C1 segment of cervical spinal cord (tissue), 14 donors: ENCODE data around the gene KRTAP5-4.
"Not testable (repeated sequence)": the region's sequence is repeated elsewhere in the genome, so short reads cannot be mapped to it uniquely, and the experiment has no call there.

Source experiments
- DNase-seq, 14 donors: peaks; one replicate each; lab custom pipeline; 2025; lab: John Stamatoyannopoulos, UW

The KRTAP5-4 gene

GRCh38 chr11:1622086-1622485, at the start of gene KRTAP5-4:
Gene KRTAP5-4, minus strand, starts transcription at chr11:1622138. Its CDS starts 45 bp downstream, at chr11:1622093.
- DNase-seq: no peak

- DNase-seq: no peak
Measured at GRCh38 chr11:1671658-1672057, 49.7 kb upstream of the KRTAP5-4 start.

GRCh38 chr11:1670905-1671371, 49.0 kb upstream of the KRTAP5-4 start:
- no peak for DNase-seq

GRCh38 chr11:1670457-1670856, 48.5 kb upstream of the KRTAP5-4 start:
- not testable (repeated sequence) for DNase-seq

GRCh38 chr11:1669546-1670218, 47.7 kb upstream of the KRTAP5-4 start:
- DNase-seq: peak in 5 of 14 donors; percentile 12 to 53 (median 18)

GRCh38 chr11:1668911-1669473, 47.1 kb upstream of the KRTAP5-4 start:
- no peak for DNase-seq

GRCh38 chr11:1667906-1668305, 46.0 kb upstream of the KRTAP5-4 start:
- no peak for DNase-seq

GRCh38 chr11:1667121-1667850, 45.3 kb upstream of the KRTAP5-4 start:
- no peak for DNase-seq

GRCh38 chr11:1665313-1665712, 43.4 kb upstream of the KRTAP5-4 start:
- DNase-seq: no peak

GRCh38 chr11:1662699-1663283, 40.9 kb upstream of the KRTAP5-4 start:
- DNase-seq: not testable (repeated sequence)

GRCh38 chr11:1661454-1662269, 39.7 kb upstream of the KRTAP5-4 start:
- not testable (repeated sequence) for DNase-seq

- DNase-seq: no peak
Measured at GRCh38 chr11:1660111-1660867, 38.4 kb upstream of the KRTAP5-4 start.

GRCh38 chr11:1659506-1659905, 37.6 kb upstream of the KRTAP5-4 start:
- no peak for DNase-seq

GRCh38 chr11:1656670-1657069, 34.7 kb upstream of the KRTAP5-4 start:
- no peak for DNase-seq

GRCh38 chr11:1656061-1656441, 34.1 kb upstream of the KRTAP5-4 start:
- no peak for DNase-seq

- DNase-seq: no peak
Measured at GRCh38 chr11:1655168-1656060, 33.5 kb upstream of the KRTAP5-4 start.

GRCh38 chr11:1654388-1655167, 32.6 kb upstream of the KRTAP5-4 start:
- no peak for DNase-seq

- DNase-seq: no peak
Measured at GRCh38 chr11:1653541-1654387, 31.8 kb upstream of the KRTAP5-4 start.
